Activated gamma-delta T cell treated with Interleukin-2 at 50 U/mL for 16 hours (primary cell): ENCODE data around the gene CD58.

Experiments
- DNase-seq: peaks from one replicate; pipeline ENCODE4 v3.0.0-alpha.2; 2020

CD58 gene

GRCh38 chr1:116465845-116466685 is 104.8 kb downstream of the CD58 start:
- DNase-seq, result no peak

GRCh38 chr1:116465477-116465844 is 105.4 kb downstream of the CD58 start:
- DNase-seq, result no peak
